Midbrain (tissue), 1 donor: ENCODE results near the gene NR2E1.

Experiments
- DNase-seq: peaks from one replicate; lab custom pipeline; 2025; lab: John Stamatoyannopoulos, UW

The NR2E1 gene

DNA sequence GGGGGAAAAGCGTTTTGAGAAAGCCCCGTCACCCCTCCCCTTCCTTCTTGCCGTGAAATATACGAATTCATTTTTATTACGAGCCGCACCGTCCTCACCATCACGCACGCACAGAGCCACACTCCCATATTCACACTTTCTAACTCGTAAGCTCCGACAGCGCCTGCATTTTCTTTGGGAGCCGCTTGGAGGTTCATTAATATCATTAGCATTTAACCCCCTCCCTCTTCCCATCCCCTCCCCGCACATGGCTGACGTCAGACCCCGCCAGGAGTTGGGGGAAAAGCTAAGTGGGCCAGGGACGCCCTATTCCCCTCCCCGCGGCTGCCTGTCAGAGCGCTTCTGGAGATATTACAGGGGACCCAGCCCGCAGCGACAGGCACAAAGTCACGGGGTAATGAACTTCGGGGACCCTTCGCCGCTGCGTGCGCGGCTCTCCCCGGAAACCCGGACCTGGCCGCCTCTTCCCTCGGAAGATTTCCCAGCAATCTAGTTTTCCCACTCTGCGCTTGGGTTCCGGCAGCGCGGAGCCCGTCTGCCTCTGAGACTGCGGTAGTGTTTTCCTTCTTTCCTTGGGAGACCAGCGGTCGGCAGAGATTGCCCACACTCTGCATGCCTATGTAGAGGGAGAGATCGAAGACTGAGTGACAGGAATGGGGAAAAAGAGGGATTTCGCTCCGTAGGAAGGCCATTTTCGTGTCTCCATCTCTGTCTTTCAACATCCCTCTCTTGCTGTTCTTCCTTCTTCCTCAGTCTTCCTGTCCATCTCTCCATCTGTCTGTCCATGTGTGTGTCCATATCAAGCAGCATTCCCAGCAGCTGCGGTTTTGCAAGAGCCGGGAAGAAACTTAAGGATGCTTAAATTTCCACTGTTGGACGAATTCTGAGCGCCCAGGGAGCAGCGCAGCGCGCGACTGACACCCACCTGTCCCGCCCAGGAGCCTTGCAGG, at the start of gene NR2E1:
Gene NR2E1, plus strand, starts transcription at position 309 of the 950 bp plus-strand sequence. CDS start 744 bp downstream, outside the sequence.
- DNase-seq: peak; percentile 51

DNA sequence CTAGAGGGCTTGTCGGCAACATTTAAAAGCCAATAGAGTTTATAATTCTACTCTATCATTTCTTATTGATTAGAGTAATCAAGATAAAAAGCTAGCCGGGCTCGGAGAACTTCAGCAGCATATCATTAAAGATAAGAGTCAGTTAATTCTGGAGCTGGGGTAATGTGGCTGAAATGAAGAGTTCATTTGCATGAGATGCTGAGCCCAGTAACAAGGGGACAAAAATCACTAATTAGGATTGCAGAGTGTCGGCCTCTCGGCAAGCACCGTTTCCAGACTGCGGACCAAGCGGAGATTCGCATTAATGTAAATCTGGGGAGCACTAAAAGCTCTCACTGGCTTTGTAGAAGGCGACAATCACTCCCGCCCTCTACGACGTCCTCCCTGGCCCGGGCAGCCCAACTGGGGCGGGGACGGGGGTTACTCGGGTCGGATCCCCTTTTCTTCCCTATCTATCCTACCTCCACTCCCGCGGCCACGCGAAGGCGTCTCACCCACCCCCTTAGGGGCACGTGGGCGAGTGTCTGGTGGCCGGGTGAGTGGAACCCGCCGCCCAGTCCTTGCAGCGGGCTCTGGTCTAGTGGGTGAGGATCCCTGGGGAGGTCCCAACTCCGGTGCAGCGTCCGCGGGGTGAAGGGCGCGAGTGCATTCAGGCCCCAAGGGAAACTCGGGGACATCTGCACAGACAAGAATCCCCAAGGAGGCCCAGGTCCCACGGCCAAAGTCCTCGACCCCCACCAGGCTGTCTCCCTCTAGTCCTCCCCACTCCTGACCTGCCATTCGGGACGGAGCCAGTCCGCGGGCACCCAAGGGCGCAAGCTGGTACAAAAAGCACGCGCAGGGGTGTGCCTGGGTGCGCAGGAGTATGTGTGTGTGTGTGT, 49.0 kb upstream of the NR2E1 start:
- no peak for DNase-seq

DNA sequence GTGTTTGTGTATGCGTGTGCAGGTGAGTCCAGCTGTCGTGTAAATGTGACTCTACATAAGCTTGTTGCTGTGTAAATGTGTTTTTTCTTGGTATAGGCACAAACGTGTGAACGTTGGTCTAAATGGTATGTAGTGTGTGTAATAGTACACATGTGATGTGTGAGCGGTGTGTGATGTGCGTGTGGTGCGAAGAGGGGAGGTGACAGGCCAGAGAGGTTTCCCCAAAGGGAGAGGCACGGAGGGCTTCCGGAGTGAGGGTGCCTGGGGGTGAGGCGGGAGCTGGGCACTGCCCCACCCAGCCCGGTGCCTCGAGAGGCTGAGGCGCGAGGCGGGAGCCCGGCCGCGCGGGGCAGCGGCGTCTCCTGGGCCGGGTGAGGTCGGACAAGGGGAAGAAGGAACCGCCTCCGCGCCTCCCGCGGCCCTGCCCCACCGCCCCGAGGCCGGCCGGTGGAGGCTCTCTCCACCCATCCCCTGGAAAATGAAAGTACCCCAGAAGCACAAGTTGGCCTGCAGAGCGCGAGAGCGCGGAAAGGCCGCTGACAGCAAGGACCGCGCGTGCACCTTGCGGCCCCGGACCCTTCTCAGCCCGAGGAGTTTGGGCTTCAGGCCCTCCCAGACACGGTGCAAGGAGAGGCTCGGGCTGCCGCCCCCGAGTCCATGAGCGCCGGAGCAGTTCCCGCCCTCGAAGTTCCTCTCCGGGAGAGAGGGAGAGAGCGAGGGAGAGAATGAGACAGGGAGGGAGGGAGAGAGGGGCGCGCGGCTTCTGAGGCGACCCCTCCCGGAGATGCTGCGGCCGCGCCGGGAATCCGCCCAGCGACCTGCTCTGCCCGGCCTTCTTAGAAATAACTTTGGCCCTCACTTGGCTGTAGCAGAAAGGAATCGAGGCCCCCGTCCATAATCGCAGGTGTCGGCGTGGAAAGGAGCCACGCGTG, 48.1 kb upstream of the NR2E1 start:
- no peak for DNase-seq

GRCh38 chr6:108118359-108118724, 47.5 kb upstream of the NR2E1 start:
- DNase-seq: no peak

DNA sequence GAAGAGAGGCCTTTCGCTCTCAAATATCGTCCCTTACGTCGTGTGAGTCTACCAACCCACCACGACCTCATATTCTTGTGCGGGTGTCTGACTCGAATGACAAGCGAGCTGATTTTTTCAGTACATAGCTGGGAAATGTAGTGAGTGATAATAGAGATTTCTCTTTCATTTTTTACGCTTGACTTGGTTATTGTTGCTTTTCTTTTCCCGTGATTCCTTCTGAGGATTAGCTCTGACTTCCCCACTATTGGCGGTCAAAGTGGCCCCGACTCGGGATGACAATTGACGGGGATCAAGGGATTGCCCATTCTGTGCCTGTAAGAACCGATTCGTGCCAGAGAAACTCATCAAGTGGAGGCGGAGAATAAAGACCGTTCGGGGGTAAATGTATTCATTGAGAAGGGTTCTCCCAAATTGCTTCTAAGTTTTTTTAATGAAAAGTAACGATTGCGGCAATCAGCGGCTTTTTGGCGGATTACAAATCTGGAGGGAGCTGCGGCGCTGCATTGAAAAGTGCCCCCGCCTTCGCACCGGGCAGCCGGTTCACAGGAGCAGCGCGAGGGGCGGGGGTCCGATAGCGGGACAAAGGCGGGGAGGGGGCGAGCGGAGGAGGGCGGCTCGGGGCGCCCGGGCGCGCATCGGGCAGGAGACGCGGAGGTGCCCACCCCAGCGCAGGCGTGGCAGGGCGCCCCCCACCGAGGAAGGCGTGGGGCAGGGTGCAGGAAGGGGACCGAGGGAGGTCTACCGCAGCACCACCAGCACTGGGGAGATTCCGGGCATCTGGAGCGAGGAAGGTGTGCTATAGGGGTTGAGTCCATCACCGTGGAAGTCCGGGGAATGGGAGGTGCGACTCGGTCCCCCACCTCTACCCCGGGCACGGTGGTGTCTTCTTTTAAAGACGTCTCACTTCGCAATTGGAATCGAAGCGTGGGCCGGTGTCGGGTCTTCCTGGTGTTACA, 46.7 kb upstream of the NR2E1 start:
- DNase-seq: no peak

DNA sequence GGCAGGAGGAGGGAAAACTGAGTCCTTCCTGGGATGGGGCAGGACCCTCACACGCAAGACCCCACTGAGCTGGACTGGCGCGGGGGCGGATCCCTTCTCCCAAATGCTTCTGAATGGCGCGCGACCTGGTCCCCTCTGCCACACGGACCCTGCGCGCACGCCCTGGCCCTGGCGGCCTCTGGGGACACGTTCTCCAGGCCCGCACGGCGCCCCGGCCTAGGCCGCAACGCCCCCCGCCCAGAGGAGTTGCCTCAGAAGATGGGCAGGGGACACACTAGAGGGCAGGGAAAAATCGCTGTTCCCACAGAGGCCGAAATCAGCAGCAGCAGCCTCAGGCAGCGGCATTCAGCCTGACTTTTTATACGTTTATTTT, 46.1 kb upstream of the NR2E1 start:
- DNase-seq: no peak

DNA sequence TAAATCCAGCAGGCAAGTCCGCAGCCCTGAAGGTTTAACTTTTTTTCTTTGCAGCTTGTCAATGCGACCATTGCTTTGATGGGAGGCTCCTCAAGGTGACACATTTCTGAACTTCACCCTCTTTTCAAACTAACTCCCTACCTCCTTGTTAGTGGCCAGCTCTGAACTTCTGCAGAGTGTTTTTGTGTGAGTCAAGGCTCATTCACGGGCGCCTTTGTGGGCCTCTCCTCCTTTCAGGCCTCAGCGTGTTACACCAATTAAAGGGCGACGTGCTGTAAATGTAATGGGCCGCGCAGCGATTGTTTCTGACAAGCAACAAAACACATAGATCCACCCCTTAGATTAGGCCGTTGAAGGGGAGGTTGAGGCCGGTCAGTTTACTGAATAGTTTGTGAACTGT, 45.5 kb upstream of the NR2E1 start:
- DNase-seq: no peak

DNA sequence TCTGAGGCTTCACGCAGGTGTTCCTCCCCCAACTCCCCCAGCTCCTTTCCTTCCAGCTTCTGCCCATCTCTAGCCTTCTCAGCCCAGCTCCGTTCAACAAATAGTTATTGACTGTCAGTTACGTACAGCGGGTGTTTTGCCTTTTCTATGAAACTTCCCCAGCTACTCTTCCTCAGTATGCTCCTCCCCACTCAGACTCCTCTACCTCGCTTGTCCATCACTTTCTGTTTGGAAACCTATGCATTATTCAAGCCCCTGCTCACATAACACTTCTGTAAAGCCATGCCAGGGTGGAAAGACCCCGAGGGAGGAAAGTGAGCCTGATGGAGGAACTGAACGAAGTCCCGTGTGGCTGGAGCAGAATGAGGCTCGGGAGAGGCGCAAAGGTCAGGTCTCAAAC, 44.2 kb upstream of the NR2E1 start:
- no peak for DNase-seq

DNA sequence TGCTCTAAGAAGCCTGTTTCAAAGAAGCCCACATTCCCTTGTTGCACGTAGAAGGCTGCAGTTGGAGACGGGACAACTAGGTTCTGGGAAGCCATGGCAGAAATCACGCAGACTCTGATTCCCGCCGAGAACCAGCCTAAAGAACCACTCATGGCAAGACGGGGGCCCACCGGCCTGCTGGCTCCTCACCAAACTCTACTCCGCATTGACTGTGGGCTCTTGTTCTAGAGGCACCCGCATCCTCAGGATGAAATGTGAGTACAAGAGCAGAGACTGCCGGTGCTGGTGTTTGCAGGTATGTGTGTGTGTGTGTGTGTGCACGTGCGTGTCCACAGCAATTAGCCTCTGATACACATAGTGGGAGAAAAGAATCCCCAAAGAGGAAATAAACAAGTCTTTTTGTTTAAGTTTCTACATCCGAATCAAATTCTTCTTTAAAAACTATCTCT, 42.3 kb upstream of the NR2E1 start:
- DNase-seq: no peak

DNA sequence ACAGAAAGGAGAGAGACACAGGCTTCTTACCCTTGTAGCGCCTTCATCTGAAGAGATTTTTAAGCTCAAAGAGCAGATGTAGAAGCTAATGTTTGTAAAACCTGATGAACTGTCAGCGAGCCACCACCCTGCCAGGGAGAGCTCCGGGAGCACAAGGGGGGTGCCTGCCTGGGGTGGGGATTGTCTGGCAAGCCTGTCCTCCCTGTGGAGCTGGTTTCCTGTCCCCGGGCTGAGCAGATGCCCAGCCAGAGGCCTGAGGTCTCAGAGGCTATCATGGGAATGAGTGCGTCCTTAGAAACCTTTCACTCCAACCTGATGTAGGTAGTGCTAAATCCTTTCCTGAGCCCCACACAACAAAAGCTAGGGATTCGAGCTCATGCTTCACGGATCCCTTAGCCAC, 41.9 kb upstream of the NR2E1 start:
- DNase-seq: no peak

- DNase-seq: no peak
Measured at GRCh38 chr6:108127056-108127455, 38.8 kb upstream of the NR2E1 start.

DNA sequence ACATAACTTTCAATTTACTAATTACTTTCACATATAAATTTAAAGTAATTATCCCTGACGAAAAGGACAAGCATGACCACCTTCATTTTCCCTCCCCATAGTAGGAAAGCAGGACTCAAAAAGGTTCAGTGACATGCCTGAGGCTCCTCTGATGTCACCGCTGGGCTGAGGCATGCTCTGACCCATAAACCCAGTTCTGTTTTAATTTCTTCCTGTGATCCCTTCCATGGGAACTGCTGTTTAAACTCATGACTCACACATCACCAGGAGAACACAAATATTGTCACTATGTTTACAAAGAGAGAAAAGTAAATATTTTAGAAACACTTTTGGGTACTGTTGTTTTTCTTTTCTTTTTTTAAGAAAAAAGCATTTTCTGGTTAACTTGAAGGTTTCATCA, 38.0 kb upstream of the NR2E1 start:
- no peak for DNase-seq

DNA sequence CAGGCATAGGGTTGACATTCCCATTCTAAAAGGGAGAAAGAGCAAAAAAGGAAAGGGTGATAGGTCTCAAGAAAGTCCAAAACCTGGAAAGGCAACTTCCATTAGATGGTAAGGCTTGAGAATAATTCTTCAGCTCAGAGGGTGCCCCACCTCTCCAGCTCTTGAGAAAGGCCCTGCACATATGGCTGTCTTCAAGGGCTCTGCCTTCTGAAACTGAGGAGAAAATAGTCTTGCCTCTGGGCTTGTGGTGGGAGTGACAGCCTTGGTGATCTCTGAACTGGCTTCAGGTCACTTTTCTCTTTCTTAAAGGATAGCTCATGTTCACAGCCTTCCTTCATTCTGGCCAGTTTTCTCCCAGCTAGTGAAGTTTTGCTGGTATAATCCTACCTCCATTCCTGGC, 35.6 kb upstream of the NR2E1 start:
- DNase-seq: no peak

GRCh38 chr6:108132863-108133262, 33.0 kb upstream of the NR2E1 start:
- DNase-seq: no peak

GRCh38 chr6:108133594-108134179, 32.1 kb upstream of the NR2E1 start:
- DNase-seq: peak; percentile 38

- no peak for DNase-seq
Measured at GRCh38 chr6:108134213-108134970, 31.4 kb upstream of the NR2E1 start.

DNA sequence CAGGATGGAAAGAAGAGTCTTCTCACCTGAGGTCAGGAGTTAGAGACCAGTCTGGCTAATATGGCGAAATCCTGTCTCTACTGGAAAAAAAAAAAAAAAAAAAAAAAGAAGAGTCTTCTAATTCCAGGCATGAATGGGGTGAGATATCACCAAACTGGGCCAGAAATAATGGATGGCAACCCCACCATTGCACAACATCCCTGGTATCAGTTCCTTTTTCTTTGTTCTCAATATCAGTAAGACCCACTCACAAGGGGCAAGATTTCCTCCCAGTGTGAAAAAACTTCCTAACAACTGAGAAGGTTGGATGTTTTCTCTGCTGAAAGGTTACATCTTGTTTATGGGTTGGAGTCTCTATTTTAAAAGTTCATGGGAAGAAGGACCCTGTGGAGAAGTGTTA, 23.6 kb upstream of the NR2E1 start:
- no peak for DNase-seq

DNA sequence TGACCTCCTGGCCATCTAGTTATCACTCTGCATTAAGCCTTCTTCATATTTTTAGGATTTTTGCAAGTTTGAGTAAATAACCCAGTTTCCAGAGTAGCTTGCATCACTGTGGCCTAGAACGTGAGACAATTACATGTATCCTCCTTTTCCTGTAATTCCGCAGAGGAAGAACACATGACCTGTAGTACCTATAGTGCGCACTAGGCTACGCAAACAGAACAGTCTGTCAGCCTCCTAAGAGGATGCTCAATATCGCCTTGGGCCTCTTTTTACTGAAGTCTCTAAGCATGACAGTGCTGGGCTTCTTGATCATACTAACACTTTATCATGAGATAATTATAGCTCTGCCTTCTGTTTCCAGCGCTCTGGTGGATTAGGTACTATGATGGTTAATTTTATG, 20.2 kb upstream of the NR2E1 start:
- no peak for DNase-seq

DNA sequence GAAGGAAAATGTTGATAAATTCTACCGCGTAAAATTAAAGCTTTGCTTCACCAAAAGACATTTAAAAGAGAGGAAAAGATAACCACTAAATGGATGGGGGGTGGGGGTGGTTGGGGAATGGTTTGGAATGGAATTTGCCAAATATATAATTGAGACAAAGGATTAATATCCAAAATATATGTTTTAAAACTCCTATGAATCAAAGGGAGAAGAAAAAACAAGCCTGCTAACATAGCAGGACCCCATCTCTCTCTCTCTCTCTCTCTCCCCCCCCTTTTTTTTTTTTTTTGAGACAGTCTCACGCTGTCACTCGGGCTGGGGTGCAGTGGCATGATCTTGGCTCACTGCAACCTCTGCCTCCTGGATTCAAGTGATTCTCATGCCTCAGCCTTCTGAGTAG, 13.4 kb upstream of the NR2E1 start:
- no peak for DNase-seq
